NCI-H187 treated with DMSO at 0.1 percent for 48 hours (cell line): ENCODE results near the gene UBQLN4.

Experiments
- DNase-seq: peaks from one replicate; lab custom pipeline; 2025; lab: John Stamatoyannopoulos, UW

The UBQLN4 gene

DNA sequence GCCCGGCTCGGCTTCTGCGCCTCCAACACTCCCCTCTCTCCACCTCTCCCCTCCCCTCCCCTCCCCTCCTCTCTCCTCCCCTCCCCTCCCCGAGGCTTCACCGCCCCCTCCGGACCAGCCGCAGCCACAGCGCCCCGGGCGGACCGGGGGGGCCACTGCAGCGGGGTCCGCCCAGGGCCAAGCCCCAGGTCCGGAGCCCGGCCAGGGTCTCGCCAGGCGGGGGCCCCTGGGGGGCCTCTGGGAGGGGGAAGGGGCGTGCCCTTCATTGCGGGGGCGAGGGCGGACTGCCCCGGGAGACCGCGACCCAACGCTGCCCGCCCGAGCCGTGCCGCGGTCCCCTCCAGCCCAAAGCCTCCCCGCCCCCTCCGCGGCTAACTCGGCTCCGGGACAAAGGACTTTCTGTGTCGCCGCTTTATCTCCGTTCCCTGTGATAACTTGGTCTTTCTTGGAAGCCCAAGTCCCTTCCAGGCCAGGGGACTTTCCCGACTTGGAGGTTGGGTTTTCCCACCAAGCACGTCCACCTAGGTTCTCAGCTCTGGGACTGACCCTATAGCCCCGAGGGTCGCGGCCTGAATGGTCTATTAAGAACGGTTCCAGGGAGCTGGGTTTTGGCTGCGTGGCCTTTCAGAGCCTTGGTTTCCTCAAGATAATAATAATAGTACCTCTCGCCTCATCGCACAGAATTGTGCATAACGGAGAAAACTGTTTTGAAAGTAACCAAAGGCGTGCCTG is at the start of gene UBQLN4:
TSS of gene UBQLN4 (minus strand) at position 31 of the 732 bp plus-strand sequence. CDS start 97 bp downstream, outside the sequence.
- DNase-seq: peak; percentile 94

DNA sequence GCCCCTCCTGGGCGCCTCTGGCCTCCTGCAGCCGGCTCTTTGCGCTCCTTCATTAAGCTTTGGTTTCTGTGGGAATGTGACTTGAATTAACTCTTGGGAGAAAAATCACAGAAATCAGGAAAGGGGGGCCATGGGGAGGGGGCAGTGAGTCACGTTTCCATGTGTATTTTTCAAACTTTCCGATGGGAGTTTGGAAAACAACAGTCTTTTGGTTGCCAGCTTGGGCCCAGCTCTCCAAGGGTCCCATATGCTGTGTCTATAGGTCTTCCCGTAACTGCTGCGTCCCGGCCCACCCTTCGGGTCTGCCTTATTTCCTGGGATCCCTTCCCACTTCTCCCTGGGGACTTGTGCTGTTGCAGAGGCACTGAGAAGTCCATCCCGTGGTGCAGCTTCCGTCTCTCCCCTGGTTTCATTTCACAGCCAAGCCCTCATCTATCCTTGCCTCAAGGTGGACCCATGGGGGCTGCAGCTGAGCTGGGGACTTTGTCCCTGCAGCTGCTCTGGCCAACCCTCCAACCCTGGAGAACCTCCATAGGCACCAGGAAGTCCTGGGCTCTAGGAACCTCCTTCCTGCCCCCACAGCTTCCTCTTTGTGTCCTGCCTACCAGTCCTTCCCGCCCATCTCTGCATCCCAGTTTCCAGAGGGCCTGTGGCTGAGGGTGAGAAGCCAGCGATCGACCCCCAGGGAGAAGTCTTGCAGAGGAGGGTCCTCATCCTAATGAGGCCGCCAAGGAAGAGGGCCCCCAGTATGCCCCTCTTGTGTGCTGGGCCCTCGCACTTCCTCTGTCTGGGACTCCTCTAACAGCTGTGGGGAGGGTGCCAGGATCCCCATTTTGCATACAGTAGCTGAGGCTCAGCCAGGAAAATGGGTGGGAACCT is 49.3 kb upstream of the UBQLN4 start:
- no peak for DNase-seq

DNA sequence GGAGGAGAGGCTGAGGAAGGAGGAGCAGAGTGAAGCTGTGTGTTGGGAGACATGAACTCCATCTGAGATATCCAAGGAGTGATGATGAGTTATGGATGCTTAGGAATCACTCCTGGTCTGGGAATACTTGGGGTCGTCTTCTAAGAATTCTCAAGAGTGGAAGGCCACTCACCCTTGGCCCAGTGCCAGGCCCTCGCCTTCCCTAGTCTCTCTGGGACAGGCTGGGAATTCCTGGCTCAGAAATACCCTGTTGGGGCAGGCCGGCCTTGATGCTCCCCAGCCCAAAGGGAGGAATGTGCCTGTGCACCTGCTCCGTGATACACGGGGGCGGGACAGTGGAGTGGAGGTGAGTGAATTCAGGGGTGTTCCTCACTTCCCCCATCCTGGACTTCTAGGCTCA is 48.3 kb upstream of the UBQLN4 start:
- DNase-seq: no peak

DNA sequence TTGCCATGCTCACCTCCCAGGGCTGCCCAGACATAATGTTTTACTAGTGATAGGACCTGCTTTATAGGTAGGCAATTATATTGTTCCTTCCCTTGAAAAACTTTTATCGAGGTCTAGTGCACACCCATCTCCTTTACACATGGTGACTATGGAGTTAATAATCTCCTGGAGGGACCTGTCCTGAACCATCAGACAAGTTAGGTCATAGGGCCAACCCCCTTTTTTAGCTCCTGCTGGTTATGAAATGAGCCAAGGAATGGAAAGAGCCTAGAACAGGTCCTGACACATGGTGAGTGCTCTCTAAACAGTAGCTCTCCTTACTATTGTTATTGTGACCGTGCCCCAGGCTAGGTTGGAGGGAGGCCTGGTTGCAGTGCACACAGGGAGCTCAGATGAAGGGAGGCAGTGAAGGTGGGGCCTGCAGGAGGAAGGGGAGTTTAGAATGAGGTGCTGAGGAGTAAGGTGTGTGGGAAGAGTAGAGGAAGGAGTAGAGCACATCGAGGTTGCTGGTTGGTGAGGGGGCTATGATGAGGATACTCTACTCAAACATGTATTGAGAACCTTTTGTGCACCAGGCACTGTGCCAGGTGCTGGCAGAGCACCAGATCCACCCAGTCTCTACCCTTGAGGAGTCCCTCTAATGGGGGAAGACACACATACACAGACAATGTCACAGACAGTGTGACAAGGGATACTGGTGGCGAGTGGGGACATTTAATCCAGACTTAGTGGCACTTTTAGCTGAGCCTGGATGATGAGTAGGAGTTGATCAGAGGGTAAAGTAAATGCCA is 46.8 kb upstream of the UBQLN4 start:
- DNase-seq: no peak

DNA sequence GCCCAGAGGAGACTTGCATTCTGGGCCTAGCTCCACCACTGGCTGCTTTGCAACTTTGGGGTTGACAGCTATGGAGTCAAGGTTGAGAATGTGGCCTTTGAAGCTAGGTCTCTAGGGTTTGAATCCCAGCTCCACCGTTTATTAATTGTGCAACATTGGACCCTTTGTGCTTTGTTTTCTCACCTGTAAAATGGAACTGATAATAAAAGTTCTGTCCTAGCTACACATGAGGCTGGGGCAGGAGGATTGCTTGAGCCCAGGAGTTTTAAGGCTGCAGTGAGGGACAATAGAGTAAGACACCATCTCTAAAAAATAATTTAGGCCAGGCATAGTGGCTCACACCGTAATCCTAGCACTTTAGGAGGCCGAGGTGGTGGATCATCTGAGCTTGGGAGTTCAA is 45.7 kb upstream of the UBQLN4 start:
- no peak for DNase-seq

DNA sequence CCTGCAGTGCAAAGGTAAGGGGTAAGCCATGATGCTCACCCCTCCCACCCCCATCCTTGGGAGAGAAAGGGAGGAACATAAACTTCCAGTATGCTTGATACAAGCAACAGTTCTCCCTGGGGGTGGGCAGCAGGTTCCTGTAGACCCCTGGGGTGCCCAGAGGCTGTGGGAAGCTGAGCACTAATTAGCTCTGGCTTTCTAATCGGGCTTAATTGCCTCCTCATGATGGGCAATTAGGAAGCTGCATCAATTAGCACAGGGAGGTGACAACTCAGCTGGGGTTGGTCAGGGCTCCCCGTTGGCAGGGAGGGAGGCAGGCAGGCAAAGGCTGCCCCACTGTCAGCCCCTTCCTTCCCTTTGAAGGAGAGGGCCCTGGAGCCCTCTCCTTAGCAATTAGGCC is 45.2 kb upstream of the UBQLN4 start:
- DNase-seq: no peak

DNA sequence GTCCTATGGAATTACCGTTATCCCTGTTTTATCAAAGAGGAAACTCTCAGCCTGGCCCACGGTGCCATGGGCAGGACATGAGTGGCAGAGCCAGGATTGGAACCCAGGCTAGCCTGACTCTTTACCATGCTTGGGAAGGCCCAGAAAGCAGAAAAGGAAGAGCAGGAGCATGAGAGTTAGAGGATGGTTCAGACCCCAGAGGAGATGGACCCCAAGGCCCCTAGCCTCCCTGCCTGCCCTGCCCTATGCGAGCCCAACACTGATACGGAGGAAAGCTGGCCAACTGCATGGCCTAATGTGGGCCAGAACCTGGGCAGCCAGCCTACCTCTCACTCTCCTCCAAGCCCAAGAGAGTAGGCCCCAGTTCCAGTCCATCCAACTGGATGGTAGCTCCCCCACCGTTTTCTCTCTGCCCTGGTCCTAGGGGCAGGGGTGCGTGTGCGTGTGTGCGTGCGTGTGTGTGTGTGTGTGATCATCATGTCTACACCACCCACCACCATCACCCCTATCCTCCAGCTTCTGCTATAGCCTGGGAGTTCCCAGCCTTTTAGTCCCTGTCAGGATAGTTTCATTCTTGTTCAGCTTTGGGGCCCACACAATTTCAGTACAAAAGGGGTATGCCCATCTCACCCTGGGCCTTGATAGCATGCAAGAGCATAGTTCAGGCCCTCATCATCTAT is 44.0 kb upstream of the UBQLN4 start:
- DNase-seq: no peak

DNA sequence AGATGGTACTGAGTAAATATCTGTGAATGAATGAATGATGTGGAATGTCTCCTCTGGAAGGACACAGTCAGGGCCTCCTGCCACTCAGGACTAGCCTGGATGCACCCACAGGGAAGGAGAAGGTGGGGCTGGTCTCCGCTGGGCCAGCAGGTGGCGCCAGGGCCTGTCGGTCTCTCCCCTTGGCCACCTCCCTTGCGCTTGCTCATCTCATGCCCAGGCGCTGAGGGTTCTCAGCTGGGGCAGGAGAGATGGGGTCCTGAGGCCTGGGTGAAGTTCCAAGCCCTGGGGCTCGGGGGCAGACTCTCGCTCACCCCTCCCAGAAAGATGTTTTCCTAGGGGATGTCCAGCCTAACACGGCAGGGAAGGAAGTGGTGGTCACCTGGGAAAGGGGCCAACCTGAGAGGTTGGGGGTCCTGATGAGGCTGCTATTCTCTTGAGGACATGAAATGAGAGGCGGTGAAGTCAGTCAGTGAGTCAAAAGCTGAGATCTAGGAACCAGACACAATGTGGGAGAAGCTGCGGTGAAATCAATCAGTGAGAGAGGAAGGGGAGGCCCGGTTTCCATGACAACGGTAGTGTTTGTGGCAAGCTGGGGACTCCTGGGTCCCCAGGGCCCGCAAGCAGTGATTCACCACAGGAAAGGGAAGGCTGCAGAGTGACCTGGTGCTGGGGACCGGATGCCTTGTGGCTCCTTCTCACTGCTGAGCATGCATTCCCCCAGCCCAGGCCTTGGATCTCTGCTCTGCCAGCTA is 43.2 kb upstream of the UBQLN4 start:
- DNase-seq: peak; percentile 60

DNA sequence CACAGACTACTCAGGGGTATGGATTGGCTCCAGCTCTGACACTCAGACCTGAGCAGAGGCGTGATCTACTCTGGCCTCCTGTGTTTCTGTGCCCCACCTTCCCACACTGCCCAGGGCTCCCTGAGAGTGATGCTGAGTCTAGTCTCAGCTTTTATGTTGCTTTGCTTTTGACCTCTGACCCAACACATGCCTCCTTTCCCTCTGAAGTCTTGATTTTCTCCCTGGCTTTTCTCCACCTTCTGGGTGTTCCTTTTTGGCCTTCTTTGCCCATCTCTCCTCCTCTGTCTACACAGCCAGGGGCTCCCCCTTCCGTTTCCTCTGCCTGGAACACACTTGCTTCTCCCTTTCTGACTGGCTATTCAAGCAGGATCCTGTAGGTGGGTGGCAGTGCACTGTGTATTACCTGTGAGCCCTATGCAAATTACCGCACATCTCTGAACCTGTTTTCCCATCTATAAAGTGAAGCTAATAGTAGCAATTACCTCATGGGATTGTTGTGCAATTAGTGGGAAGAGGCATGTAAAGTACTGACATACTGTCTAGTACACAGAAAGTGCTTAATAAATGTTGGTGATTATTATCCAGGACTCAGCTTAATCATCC is 42.4 kb upstream of the UBQLN4 start:
- no peak for DNase-seq

DNA sequence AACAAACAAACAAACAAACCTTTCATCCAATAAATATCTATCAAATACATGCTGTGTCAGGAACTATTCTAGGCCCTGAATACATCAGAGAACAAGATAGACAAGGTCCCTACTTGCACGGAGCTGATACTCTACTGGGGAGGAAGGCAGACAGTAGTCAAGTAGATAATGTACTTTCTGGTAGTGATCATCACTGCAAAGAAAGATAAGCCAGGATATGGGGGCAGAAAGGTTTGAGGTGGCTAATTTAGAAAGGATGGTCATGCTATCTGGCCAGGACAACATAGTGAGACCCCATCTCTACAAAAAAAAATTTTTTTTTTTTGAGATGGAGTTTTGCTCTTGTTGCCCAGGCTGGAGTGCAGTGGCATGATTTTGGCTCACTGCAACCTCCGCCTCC is 38.0 kb upstream of the UBQLN4 start:
- no peak for DNase-seq

DNA sequence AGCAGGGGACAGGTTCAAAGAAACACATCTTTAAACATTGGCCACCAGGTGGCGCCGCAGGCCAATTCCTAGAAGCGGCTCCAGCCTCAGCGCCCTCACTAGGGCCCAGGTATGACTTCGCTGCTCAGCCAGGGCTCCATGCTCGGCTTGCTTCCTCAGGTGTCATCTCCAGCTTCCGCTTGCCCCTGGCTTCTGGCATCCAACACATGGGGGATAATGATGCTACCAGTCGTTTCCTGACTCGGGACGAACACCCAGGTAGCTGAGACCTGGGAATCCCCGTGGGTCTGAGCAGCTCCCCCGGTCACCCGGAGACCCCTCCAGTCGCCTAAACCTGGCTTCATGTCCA is 37.2 kb upstream of the UBQLN4 start:
- peak; percentile 31 for DNase-seq

DNA sequence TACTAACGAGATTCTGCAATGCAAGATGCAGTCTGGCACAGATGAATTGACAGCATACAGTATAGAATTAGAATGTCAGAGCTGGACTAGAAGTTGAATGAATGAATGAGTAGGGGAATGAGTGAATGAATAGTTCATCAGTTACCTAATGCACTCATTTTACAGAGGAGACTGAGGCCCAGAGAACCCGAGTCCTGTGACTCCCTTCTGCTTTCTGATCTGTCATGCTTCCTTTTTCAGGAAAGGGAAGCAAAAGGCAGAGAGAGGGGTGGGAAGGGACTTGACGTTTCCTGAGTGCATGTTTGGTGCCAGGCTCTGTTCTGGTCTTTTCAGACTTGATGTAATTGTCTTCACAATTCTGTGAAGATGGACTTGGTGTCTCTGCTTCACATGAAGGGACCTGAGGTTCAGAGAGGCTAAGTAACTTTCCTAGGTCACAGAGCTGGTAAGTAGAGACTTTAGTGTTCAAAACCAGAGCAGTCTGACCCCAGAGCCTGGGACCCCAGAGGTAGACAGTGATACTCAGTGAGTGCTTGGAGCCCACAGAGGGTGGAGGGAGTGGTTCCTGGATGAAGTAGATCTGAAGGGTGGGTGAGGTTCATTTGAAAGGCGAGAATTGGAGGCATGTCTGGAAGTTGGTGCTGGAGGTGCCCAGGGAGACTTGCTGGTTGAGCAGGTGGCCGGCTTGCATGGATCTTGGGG is 36.7 kb upstream of the UBQLN4 start:
- no peak for DNase-seq

DNA sequence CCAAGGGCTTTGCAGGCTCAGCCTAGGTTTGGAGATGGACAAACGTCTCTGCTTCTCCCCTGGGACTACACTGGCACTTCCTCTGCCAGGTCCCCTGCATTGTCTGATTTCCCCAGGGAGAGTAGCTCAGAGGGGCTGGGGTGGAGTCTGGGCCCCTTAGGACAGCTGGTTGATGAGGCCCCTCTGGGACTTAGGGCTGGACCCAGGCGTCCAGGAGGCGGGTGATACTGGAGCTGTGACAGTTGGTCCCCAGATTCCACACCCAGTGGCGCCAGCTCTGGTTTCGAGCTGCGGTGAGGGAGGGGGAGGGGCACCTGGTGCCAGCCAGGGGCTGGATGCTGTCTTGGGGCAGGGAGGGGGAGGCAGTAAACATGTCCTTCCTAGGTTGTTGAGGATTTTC is 36.1 kb upstream of the UBQLN4 start:
- DNase-seq: no peak

DNA sequence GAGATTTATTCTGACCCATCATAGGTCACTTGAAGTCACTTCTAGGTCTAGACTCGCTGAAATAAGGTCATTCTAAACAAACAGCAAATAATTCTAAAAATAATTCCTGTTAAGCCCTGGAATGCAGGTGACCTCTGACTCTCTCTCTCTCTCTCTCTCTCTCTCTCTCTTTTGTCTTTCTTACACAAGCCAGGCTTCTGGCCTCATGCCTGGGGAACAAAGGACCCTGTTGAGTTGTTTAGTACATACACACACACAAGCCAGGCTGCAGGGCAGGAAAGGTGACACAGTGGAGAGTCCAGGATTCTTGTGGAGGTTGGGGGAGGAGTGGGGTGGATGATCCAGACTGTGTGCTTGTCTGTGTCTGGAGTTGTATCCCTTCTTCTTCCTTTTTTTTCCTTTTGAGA is 32.7 kb upstream of the UBQLN4 start:
- no peak for DNase-seq

DNA sequence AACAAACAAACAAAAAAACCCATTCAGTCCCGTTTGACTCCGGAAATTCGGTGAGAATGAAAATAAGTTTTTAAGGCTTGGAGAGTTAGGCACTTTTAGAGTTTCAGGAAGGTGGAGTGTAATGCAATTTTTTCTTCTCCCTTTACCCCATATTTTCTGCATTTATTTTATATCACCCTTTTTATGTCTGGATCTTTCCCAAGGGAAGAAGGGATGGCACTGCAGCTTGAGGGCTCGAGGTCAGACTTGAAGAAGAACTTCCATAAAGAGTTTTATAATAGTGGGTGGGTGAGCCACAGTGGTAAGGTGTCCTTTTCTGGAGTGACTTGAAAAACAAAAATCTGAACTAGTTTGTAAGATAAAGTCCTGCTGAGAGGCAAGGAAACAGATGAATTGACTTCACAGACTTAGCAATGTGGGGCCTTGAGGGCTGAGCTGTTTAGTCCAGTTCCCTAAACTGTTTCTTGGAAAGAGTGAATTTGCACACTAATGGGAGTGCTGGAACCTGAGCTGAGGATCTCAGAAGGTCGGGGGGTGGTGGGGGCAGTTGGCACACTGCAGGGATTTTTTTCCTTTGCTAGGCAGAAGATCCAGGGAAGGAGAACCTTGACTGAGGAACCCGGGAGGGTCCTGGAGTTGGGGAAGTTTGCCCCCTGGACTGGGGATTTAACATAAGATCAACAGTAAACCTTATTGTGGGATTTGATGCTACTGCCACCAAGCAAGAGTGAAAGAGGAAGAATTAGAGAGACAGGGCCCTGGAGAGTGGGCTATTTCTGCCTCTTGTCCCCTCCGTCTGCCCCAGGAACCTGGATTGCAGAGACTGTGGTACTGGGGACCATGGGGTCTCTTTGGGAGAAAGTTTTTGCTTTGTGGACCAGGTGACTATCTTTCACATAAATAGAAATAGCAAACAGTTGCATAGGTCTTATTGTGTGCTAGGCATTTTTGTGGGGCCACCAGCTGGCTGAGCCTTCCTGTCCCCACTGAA is 30.5 kb upstream of the UBQLN4 start:
- DNase-seq: no peak

DNA sequence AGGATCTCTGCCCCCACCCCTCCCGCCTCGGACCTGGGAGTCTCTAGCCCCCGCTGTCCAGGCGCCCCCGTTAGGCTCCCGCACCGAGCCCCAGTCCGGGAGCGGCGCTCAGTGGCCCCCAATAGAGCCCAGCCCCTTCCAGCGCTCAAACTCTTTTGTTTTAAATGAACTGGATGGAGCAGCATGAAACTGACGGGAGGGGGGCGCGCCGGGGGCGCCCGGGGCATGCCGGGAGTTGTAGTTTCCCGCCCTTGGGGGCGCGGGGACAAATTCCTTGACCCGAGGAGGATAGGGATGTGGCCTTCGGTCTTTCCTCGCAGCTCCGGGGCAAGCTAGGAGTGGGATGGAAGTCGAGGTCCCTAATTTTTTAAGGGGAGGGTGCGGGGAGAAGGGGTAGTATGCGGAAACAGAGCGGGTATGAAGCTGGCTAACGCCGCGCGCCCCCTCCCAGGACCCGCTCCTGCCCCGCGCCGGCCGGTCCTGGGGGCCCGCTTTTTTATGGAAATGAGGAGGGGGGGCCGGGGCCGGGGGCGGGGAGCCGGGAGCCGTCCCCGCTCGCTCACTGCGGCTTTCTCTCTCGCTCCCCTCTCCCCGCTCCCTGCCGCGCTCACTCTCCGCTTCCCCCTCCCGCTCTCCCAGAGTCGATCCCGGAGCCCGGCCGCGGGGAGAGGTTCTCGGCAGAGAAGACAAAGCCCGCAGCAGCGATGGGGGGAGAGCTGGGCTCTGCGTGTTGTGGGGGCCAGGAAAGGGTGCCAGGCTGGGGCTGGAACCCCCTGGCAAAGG is 28.9 kb upstream of the UBQLN4 start, which contains the start of gene MEX3A:
TSS of gene MEX3A (minus strand) at position 157 of the 783 bp plus-strand sequence. CDS start 467 bp downstream, outside the sequence.
- DNase-seq: peak; percentile 59

DNA sequence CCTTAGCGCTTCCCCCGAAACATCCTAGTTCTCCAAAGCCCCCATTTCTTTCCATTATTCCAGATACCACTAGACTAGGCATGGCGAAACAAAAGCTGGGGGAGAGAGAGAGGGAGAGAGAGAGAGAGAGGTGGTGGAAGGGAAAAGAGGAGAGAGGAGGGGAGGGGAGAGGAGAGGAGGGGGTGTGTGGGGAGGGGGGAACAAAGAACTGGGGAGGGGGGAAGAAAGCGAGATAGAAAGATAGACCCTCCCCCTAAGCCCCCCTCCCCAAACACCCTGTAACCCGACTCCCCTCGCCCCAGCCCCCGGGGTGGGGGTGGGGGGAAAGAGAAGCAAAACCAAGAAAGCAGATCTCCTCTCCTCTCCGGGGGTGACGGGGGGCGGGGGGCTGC is 28.3 kb upstream of the UBQLN4 start:
- DNase-seq: no peak
